ENCODE data around the gene GBE1. TPM values are rescaled to one million over a fixed set of nuclear protein-coding genes. Genes with fewer than 3 reads are reported as not detected.

Gene GBE1
- polyA plus RNA-seq, 1 of the 3 experiments (the other 2 are of a cell fraction), result 14.2 TPM

- TF ChIP-seq REST (IDR thresholded peaks at IDR 0.05; ENCODE audit: low read depth, low read length), result no peak
- TF ChIP-seq GABPA (IDR thresholded peaks at IDR 0.05; ENCODE audit: low read depth), result no peak
- no peak for TF ChIP-seq IRF3 (IDR thresholded peaks at IDR 0.05; ENCODE audit: low read depth, low read length)
These were observed 140.2 kb downstream of the GBE1 start (continued) for GRCh38 chr3:81621277-81621676.

GRCh38 chr3:81620849-81621248, 140.6 kb downstream of the GBE1 start:
- Histone ChIP-seq H3K36me3 (replicated peaks in 1 of 2; ENCODE audit: control insufficient read depth in 1 of 2, insufficient read depth in 2 of 2, low read length in 1 of 2) (peaks cover 0 to 7% of the 10 kb centered on the region in 2 experiments), H3K9ac (no peak overlapping the region), H3F3A (replicated peaks; ENCODE audit: insufficient read depth) (no peaks in the 10 kb centered on the region), H4K20me1 (ENCODE audit: insufficient read depth) (no peaks in the 10 kb centered on the region), H2AFZ (ENCODE audit: low read depth) (no peak overlapping the region), H3K4me3 (ENCODE audit: low read depth in 2 of 2, low read length in 1 of 2) (no peak overlapping the region), H3K4me2 (no peak overlapping the region), H3K27me3 (ENCODE audit: insufficient read depth) (no peaks in the 10 kb centered on the region), H3K9me3 (no peaks in the 10 kb centered on the region), H3K27ac (ENCODE audit: low read depth in 2 of 2, low read length in 1 of 2) (no peak overlapping the region), H3K9me2 (no peaks in the 10 kb centered on the region), H3K79me2 (ENCODE audit: insufficient read depth) (no peaks in the 10 kb centered on the region), H3K4me1 (ENCODE audit: control insufficient read depth in 1 of 2, insufficient read depth in 2 of 2, low read depth in 1 of 2, low read length in 1 of 2) (no peaks in the 10 kb centered on the region)
- no peak for DNase-seq
- ChIA-PET POLR2A (no interaction called here), CTCF (no interaction called here)
- WGBS (ENCODE audit: low lambda C conversion rate), result 94% methylated on average over 5 of the region's 5 CpGs
- TF ChIP-seq ELF1 (IDR thresholded peaks at IDR 0.05), result no peak
- TF ChIP-seq SMC3 (IDR thresholded peaks at IDR 0.05; ENCODE audit: low read depth, low read length), result no peak
- TF ChIP-seq EZH2phosphoT487 (IDR thresholded peaks at IDR 0.05; ENCODE audit: borderline replicate concordance, low read depth), result no peak
- TF ChIP-seq TCF12 (IDR thresholded peaks at IDR 0.05), result no peak

- Histone ChIP-seq H3K27ac (ENCODE audit: low read depth in 2 of 2, low read length in 1 of 2) (no peak overlapping the region), H4K20me1 (ENCODE audit: insufficient read depth) (no peaks in the 10 kb centered on the region), H3K79me2 (ENCODE audit: insufficient read depth) (no peaks in the 10 kb centered on the region), H3K4me2 (no peak overlapping the region), H3K9ac (no peak overlapping the region), H3K9me2 (no peaks in the 10 kb centered on the region), H3K36me3 (replicated peaks in 1 of 2; ENCODE audit: control insufficient read depth in 1 of 2, insufficient read depth in 2 of 2, low read length in 1 of 2) (peaks cover 2 to 7% of the 10 kb centered on the region in 2 experiments), H3F3A (replicated peaks; ENCODE audit: insufficient read depth) (peaks cover 3% of the 10 kb centered on the region), H3K9me3 (no peaks in the 10 kb centered on the region), H3K4me3 (ENCODE audit: low read depth in 2 of 2, low read length in 1 of 2) (no peak overlapping the region), H3K4me1 (ENCODE audit: control insufficient read depth in 1 of 2, insufficient read depth in 2 of 2, low read depth in 1 of 2, low read length in 1 of 2) (no peaks in the 10 kb centered on the region), H3K27me3 (ENCODE audit: insufficient read depth) (no peaks in the 10 kb centered on the region), H2AFZ (ENCODE audit: low read depth) (no peak overlapping the region)
- ChIA-PET POLR2A (no interaction called here), CTCF (no interaction called here)
- 94% methylated on average over 3 of the region's 3 CpGs for WGBS (ENCODE audit: low lambda C conversion rate)
- DNase-seq, result no peak
- TF ChIP-seq SIN3A (IDR thresholded peaks at IDR 0.05; ENCODE audit: borderline replicate concordance, low read depth, low read length) (no peak), USF2 (IDR thresholded peaks at IDR 0.05; ENCODE audit: borderline replicate concordance, low read depth, low read length) (no peak), GABPA (IDR thresholded peaks at IDR 0.05; ENCODE audit: low read depth) (no peak), MEF2A (IDR thresholded peaks at IDR 0.05; ENCODE audit: borderline replicate concordance, low read depth) (no peak), TCF12 (IDR thresholded peaks at IDR 0.05) (no peak), RAD21 (IDR thresholded peaks at IDR 0.05; ENCODE audit: low read length) (no peak), GATA2 (CRISPR knock-in tag; IDR thresholded peaks at IDR 0.05) (no peak), FOSL2 (IDR thresholded peaks at IDR 0.05; ENCODE audit: borderline replicate concordance, low read depth) (no peak), RFX5 (IDR thresholded peaks at IDR 0.05; ENCODE audit: low read length) (no peak), FOXJ3 (CRISPR knock-in tag; IDR thresholded peaks at IDR 0.05) (no peak), REST (IDR thresholded peaks at IDR 0.05; ENCODE audit: low read depth, low read length) (no peak), EZH2phosphoT487 (IDR thresholded peaks at IDR 0.05; ENCODE audit: borderline replicate concordance, low read depth) (no peak), ELF1 (IDR thresholded peaks at IDR 0.05) (no peak), RXRA (IDR thresholded peaks at IDR 0.05; ENCODE audit: borderline replicate concordance, low read depth) (no peak), JUND (IDR thresholded peaks at IDR 0.05) (no peak)
These were observed 148.7 kb downstream of the GBE1 start for GRCh38 chr3:81612768-81613167.
